ENCODE measurements around the gene PER2.

- no peak for TF ChIP-seq CTCF (IDR thresholded peaks at IDR 0.05)
- no peak for TF ChIP-seq POLR2A (IDR thresholded peaks at IDR 0.05)
- no peak for TF ChIP-seq EP300 (IDR thresholded peaks at IDR 0.05)
Measured at GRCh38 chr2:238220892-238221521, 67.4 kb downstream of the PER2 start.
